Measurements from ENCODE around the gene LAPTM4A. TPM values are rescaled to one million over a fixed set of nuclear protein-coding genes. Genes with fewer than 3 reads are reported as not detected.
"Not testable (repeated sequence)": the region's sequence is repeated elsewhere in the genome, so short reads cannot be mapped to it uniquely, and the experiment has no call there.

LAPTM4A gene
- total RNA-seq, 2 experiments from 2014 or later, result 23.4 to 24.4 TPM

DNA sequence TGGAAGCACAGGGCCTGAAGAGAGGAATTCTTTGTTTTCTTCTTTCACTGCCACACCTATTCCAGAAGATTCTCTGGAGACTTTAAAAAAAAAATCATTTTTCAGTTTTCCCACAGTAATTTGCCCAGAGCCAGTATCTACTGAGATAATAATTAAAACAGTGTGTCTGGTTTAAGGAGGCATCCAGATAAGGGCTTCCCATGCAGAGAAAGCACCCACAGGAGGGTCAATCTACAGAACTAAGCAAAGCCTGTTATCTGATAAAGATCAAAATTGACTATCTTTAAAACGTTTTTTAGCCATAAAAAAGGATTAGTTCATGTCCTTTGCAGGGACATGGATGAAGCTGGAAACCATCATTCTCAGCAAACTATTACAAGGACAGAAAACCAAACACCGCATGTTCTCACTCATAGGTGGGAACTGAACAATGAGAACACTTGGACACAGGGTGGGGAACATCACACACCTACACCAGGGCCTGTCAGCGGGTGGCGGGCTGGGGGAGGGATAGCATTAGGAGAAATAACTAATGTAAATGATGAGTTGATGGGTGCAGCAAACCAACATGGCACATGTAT is 5.6 kb downstream of the LAPTM4A start:
- H3K4me3 Mint-ChIP-seq; H3K9me3 Mint-ChIP-seq; H3K27ac Mint-ChIP-seq; DNase-seq; intact Hi-C loops (cut with micrococcal nuclease); CTCF ChIA-PET; H3K36me3 Mint-ChIP-seq (ENCODE audit: low read depth); H3K27me3 Mint-ChIP-seq (ENCODE audit: low read depth): not testable (repeated sequence)
- H3K4me1 Mint-ChIP-seq (ENCODE audit: low read depth), result peaks cover 33% of the 10 kb centered on the region

DNA sequence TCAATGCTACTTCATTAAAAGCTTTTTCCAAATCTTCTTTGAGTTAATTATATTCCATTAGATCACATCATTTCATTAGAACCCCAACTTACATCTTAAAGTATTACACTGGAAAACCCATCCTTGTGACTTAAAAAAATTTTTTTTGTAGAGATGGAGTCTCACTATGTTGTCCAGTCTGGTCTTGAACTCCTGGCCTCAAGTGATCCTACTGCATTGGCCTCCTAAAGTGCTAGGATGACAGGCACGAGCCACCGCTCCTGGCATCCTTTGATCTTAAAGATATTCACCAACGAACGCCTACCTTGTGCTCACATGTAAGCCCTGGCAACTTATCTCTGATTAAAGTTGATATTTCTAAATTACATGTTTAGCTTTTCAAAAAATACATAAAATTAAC is 6.7 kb downstream of the LAPTM4A start:
- Mint-ChIP-seq H3K27ac (no peak overlapping the region), H3K4me3 (no peak overlapping the region), H3K9me3 (no peaks in the 10 kb centered on the region), H3K27me3 (ENCODE audit: low read depth) (no peaks in the 10 kb centered on the region), H3K36me3 (ENCODE audit: low read depth) (peaks cover 5% of the 10 kb centered on the region), H3K4me1 (ENCODE audit: low read depth) (peaks cover 28% of the 10 kb centered on the region)
- intact Hi-C loops (cut with micrococcal nuclease), result no loop called here
- CTCF ChIA-PET, result no interaction called here
- no peak for DNase-seq

DNA sequence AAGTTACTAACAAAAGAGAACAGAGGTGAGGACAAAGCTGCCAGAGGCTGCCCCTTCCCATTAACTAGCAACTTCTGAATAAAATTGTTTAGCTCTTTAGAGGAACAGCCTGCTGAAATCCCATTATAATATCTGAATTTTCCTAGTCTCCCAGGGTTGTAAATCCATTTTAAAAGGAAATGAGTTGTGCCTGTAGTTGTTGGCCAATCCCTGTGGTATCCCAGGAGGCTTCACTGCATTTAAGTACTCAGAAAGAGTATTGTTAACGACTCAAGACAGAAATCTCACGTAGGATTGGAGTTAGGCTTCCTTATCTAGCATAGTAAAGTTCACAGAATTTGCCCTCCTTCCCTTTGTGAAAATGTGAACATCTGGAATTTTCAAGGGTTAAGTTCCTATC is 8.9 kb downstream of the LAPTM4A start:
- no peak overlapping the region for H3K4me3 Mint-ChIP-seq
- H3K9me3 Mint-ChIP-seq, result no peaks in the 10 kb centered on the region
- H3K4me1 Mint-ChIP-seq (ENCODE audit: low read depth), result peaks cover 11% of the 10 kb centered on the region
- CTCF ChIA-PET, result interaction anchor here (0.7 kb wide), 1 partner anchor 126 kb away, joined by 3 read pairs; no protein-coding TSS in a partner anchor
- no peaks in the 10 kb centered on the region for H3K27me3 Mint-ChIP-seq (ENCODE audit: low read depth)
- H3K36me3 Mint-ChIP-seq (ENCODE audit: low read depth), result peaks cover 11% of the 10 kb centered on the region
- DNase-seq, result no peak
- H3K27ac Mint-ChIP-seq, result no peak overlapping the region
- intact Hi-C loops (cut with micrococcal nuclease), result no loop called here

DNA sequence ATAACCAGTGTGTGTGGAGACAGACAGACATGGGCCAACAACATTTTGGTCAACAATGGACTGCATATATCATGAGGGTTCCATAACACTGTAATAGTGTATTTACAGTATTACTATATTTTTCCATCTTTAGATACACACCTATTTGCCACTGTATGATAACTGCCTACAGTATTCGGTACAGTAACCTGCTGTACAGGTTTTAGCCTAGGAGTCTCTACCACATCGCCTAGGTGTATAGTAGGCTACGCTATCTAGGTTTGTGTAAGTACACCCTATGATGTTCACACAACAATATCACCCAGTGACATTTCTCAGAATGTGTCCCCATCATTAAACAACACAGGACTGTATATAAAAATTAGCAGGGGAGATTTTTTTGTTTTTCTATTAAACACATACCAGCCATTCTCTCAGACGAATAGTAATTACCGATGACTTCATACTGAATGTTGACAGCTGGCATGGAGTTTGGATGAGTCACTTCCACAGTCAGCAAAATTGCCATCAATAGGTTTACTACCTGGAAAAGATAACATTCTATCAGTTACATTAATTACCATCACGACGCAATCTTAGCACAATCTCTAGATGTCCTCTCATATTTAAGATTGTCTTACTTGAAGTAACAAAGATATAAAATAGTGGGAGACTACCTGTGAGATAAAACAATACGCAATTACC is 10.8 kb downstream of the LAPTM4A start:
- intact Hi-C loops (cut with micrococcal nuclease), result no loop called here
- no peak overlapping the region for H3K27ac Mint-ChIP-seq
- CTCF ChIA-PET, result no interaction called here
- H3K9me3 Mint-ChIP-seq, result no peaks in the 10 kb centered on the region
- no peak overlapping the region for H3K4me3 Mint-ChIP-seq
- DNase-seq, result no peak
- H3K36me3 Mint-ChIP-seq (ENCODE audit: low read depth), result peaks cover 25% of the 10 kb centered on the region
- H3K27me3 Mint-ChIP-seq (ENCODE audit: low read depth), result no peaks in the 10 kb centered on the region
- H3K4me1 Mint-ChIP-seq (ENCODE audit: low read depth), result peaks cover 4% of the 10 kb centered on the region

DNA sequence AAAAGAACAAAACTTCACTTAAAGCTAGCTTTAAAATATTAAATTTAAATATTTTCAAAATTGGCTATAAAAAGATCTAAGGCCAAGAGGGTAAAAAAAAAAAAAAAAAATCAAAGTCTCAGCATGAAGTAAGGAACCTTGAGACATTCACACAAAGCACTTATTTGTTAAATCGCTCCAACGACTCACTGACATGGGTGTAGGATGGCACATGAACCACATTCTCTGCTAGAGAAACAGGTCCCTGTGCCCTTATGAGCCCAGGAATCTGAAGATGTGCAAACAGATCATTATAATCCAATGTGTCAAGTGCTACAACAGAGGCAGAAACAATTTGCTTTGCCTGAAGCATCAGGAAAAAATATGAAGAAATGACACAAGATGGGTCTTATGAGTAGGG is 13.8 kb downstream of the LAPTM4A start:
- Mint-ChIP-seq H3K9me3 (no peaks in the 10 kb centered on the region), H3K4me3 (no peak overlapping the region), H3K4me1 (ENCODE audit: low read depth) (peaks cover 4% of the 10 kb centered on the region), H3K27ac (no peak overlapping the region), H3K36me3 (ENCODE audit: low read depth) (peaks cover 47% of the 10 kb centered on the region), H3K27me3 (ENCODE audit: low read depth) (no peaks in the 10 kb centered on the region)
- intact Hi-C loops (cut with micrococcal nuclease), result no loop called here
- no peak for DNase-seq
- CTCF ChIA-PET, result no interaction called here

DNA sequence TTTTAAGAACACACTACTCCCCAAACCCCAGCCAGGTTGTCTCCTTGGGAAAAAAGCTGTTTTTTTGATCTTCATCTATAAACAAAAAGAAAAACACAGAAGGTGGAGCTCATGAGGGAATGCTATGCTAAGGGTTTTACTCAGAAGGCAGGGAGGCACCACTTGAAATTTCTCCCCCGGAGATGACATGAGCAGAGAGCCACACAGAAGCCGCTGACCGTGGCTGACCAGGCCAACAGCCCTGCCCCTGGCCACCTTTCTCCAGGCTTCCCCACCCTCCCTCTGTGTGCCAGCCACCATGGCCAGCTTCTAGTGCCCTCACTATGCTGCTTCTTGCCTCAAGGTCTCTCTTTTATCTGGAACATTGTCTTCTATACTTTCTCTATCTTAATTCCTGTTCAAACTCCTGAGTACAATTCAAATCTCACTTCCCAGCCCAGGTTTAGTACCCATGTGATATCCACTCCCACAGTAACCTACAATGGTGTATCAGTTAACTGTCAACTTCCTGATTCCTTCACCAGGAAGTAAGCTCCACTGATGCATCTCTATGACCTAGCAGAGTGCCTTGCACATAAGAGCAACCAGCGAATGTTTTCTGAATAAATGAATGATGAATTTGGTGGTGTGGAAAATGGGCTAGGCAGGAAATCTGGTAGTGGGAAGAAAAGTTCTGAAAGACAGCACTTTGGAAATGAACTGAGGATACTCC is 15.3 kb downstream of the LAPTM4A start:
- Mint-ChIP-seq H3K36me3 (ENCODE audit: low read depth) (peaks cover 57% of the 10 kb centered on the region), H3K4me3 (no peak overlapping the region)

DNA sequence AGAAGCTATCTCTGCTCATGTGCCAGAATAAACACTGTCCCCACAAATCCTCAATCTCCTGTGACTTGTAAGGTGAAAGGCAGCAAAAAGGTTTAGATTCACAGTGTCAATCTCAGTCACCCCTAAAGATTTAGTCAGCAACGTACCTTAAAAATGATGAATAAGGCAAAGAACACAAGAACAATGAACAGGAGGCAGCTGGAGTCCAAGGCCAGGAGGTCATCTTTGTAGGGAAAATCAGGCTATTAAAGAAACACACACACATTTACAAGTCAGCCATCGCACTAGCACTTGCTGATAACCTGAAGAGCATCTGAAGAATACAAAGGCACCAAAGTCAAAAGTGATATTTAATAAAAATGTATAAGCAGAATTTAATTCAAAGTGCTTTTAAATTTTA is 16.6 kb downstream of the LAPTM4A start:
- Mint-ChIP-seq H3K36me3 (ENCODE audit: low read depth) (peaks cover 67% of the 10 kb centered on the region), H3K9me3 (peaks cover 6% of the 10 kb centered on the region), H3K27ac (no peak overlapping the region), H3K4me1 (ENCODE audit: low read depth) (no peaks in the 10 kb centered on the region), H3K27me3 (ENCODE audit: low read depth) (no peaks in the 10 kb centered on the region), H3K4me3 (no peak overlapping the region)
- intact Hi-C loops (cut with micrococcal nuclease), result no loop called here
- CTCF ChIA-PET, result interaction anchor here (1.0 to 3.2 kb wide), 4 partner anchors 20 to 71 kb away, joined by 3 to 12 read pairs (median 4); no protein-coding TSS in a partner anchor
- no peak for DNase-seq

More for the DNA sequence above, 15.3 kb downstream of the LAPTM4A start:
- intact Hi-C loops (cut with micrococcal nuclease), result no loop called here
- CTCF ChIA-PET, result interaction anchor here (0.6 to 3.2 kb wide), 2 partner anchors 21 to 33 kb away, joined by 3 to 12 read pairs; no protein-coding TSS in a partner anchor
- H3K4me1 Mint-ChIP-seq (ENCODE audit: low read depth), result no peaks in the 10 kb centered on the region
- no peak overlapping the region for H3K27ac Mint-ChIP-seq
- no peaks in the 10 kb centered on the region for H3K9me3 Mint-ChIP-seq
- no peak for DNase-seq
- no peaks in the 10 kb centered on the region for H3K27me3 Mint-ChIP-seq (ENCODE audit: low read depth)

DNA sequence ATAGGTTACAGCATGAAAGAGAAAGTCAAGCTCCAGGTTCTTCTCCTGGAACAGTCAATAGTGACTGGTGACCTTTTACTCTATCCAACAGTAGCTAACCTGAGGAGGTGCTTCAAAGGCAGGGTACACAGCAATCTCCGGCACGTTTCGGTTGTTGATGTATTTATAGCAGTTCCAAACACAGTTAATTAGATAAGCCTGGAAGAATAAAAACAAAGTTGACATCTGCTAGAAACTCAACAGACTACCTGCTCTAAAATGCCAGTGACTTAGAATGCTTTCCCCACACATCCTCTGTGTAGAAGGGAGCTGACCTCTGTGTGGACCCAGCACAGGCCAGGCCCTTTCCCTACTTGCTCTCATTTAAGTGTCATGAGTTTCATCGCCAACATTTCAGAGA is 17.2 kb downstream of the LAPTM4A start:
- Mint-ChIP-seq H3K27me3 (ENCODE audit: low read depth) (no peaks in the 10 kb centered on the region), H3K27ac (no peak overlapping the region), H3K9me3 (peaks cover 7% of the 10 kb centered on the region), H3K4me3 (no peak overlapping the region), H3K4me1 (ENCODE audit: low read depth) (no peaks in the 10 kb centered on the region), H3K36me3 (ENCODE audit: low read depth) (peaks cover 73% of the 10 kb centered on the region)
- intact Hi-C loops (cut with micrococcal nuclease), result no loop called here
- no peak for DNase-seq
- CTCF ChIA-PET, result interaction anchor here (1.0 to 3.2 kb wide), 4 partner anchors 19 to 72 kb away, joined by 3 to 12 read pairs (median 4); no protein-coding TSS in a partner anchor

DNA sequence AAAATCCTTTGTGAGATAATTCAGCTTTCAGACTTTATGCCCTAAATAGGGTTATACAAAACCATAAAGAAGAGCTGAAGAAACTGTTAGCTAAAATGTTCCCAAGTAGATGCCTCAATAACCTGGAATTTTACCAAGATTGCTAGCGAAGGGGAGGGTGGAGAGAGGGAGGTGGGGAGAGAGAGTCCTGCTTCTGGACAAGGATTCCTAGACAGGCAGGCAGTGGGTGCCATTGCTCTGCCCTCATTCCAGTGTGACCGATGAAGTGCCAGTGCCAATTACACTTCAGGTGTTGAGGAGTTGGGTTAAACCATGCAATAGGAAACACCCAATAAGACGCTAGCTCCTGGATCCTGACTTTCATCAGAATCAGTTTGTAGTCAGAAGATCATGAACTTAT is 18.1 kb downstream of the LAPTM4A start:
- peaks cover 79% of the 10 kb centered on the region for H3K36me3 Mint-ChIP-seq (ENCODE audit: low read depth)
- no peaks in the 10 kb centered on the region for H3K27me3 Mint-ChIP-seq (ENCODE audit: low read depth)
- CTCF ChIA-PET, result interaction anchor here (3.2 kb wide), 1 partner anchor 19 kb away, joined by 12 read pairs; no protein-coding TSS in a partner anchor
- H3K4me1 Mint-ChIP-seq (ENCODE audit: low read depth), result no peaks in the 10 kb centered on the region
- no peak overlapping the region for H3K27ac Mint-ChIP-seq
- peaks cover 12% of the 10 kb centered on the region for H3K9me3 Mint-ChIP-seq
- DNase-seq, result no peak
- no peak overlapping the region for H3K4me3 Mint-ChIP-seq
- intact Hi-C loops (cut with micrococcal nuclease), result no loop called here

DNA sequence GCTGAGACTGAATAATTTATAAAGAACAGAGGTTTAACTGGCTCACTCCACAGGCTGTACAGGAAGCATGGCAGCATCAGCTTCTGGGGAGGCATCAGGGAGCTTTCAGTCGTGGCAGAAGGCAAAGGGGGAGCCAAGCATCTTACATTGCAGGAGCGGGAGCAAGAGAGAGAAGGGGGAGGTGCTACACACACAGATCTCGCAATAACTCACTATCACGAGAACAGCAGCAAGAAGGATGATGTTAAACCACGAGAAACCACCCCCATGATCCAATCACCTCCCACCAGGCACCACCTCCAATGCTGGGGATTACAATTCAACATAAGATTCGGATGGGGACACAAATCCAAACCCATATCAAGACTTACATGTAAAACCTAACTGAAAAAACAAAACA is 21.2 kb downstream of the LAPTM4A start:
- Mint-ChIP-seq H3K36me3 (ENCODE audit: low read depth) (peaks cover 60% of the 10 kb centered on the region), H3K27me3 (ENCODE audit: low read depth) (no peaks in the 10 kb centered on the region), H3K27ac (no peak overlapping the region), H3K9me3 (peaks cover 13% of the 10 kb centered on the region), H3K4me3 (no peak overlapping the region), H3K4me1 (ENCODE audit: low read depth) (no peaks in the 10 kb centered on the region)
- CTCF ChIA-PET, result no interaction called here
- DNase-seq, result no peak
- intact Hi-C loops (cut with micrococcal nuclease), result no loop called here

DNA sequence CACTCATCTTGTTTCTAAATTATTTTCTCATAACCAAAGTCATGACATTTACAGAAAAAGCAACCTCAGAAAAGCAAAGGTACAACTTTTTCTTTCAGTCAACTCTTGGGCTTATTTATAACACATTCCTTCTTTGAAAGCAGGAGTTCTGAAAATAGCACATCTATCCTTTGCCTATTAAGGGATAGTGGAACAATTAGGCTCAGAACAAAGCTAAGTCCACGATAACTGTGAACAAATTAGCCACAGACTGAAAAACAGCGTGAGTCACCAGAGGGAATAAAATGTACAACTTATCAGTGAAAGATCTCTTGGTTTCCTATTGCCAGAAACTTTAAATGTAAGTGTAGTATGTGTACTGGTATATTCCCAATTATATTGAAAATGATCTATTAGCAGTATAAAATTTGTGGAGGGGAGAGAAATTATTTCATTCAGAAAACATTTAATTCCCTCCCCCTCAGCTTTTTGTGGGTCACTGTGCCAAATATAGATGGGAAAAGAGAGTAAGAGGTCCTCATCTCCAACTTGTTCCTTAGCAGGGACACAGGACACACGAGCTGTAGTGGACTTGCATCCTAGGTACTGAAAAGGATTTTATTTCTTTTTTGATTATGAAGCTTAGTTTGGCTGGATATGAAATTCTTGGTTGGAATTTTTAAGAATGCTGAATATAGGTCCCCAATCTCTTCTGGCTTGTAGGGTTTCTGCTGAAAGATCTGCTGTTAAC is 23.6 kb downstream of the LAPTM4A start:
- H3K4me1 Mint-ChIP-seq (ENCODE audit: low read depth), result no peaks in the 10 kb centered on the region
- no peak overlapping the region for H3K4me3 Mint-ChIP-seq
- intact Hi-C loops (cut with micrococcal nuclease), result no loop called here
- no peak overlapping the region for H3K27ac Mint-ChIP-seq
- CTCF ChIA-PET, result interaction anchor here (1.1 to 1.5 kb wide), 2 partner anchors 12 to 14 kb away, joined by 5 to 6 read pairs; no protein-coding TSS in a partner anchor
- DNase-seq, result no peak
- H3K27me3 Mint-ChIP-seq (ENCODE audit: low read depth), result no peaks in the 10 kb centered on the region
- H3K9me3 Mint-ChIP-seq, result peaks cover 13% of the 10 kb centered on the region
- H3K36me3 Mint-ChIP-seq (ENCODE audit: low read depth), result peaks cover 45% of the 10 kb centered on the region

DNA sequence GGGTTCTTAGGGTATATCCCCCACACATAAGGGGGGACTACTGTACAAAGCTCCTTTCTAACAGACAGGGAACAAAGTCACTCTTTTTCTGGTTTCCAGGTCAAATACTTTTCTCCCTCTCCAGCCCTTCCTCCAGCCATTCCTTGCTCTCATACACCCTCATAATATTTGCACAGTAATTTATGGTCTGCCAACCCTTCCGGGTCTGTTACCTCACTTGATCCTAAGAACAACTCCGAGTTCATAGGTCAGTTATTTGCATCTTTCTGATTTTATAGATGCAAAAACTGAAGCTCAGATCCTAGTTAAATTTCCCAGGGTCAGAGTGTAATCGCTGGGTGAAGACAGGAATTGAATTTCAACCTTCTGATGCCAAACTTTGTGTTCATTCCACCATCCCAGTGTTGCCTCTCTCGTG is 24.2 kb downstream of the LAPTM4A start:
- CTCF ChIA-PET, result interaction anchor here (0.6 to 1.5 kb wide), 2 partner anchors 12 kb away, joined by 4 to 6 read pairs; no protein-coding TSS in a partner anchor
- Mint-ChIP-seq H3K9me3 (peaks cover 16% of the 10 kb centered on the region), H3K36me3 (ENCODE audit: low read depth) (peaks cover 39% of the 10 kb centered on the region), H3K27ac (no peak overlapping the region), H3K27me3 (ENCODE audit: low read depth) (no peaks in the 10 kb centered on the region), H3K4me1 (ENCODE audit: low read depth) (no peaks in the 10 kb centered on the region), H3K4me3 (no peak overlapping the region)
- intact Hi-C loops (cut with micrococcal nuclease), result no loop called here
- no peak for DNase-seq

Data from activated naive CD4-positive, alpha-beta T cell treated with anti-CD3 and anti-CD28 coated beads for 36 hours (primary cell).